Upper lobe of right lung (tissue), 1 donor: ENCODE results near the gene CLDN22. TPM values are rescaled to one million over a fixed set of nuclear protein-coding genes. Genes with fewer than 3 reads are reported as not detected.

Experiments used
- ATAC-seq: fragments of 200-7000 bp; cut with Tn5 transposase; one replicate; pipeline ENCODE4 v1.9.1; 2020; ENCODE audit warnings: mild to moderate bottlenecking, moderate library complexity
- DNase-seq: peaks from one replicate; pipeline ENCODE4 v3.0.0-alpha.2; 2020
- H3K27ac ChIP-seq: fragments of 200-600 bp; one replicate; pipeline ENCODE4 v1.8.0; 2022
- H3K27me3 ChIP-seq: fragments of 200-600 bp; one replicate; pipeline ENCODE4 v1.8.0; 2022; ENCODE audit warnings: mild to moderate bottlenecking
- H3K36me3 ChIP-seq: fragments of 200-600 bp; one replicate; pipeline ENCODE4 v1.8.0; 2022
- H3K4me1 ChIP-seq: fragments of 200-600 bp; one replicate; pipeline ENCODE4 v1.8.0; 2022
- H3K4me3 ChIP-seq: fragments of 200-600 bp; one replicate; pipeline ENCODE4 v1.8.0; 2022; ENCODE audit warnings: mild to moderate bottlenecking
- H3K9me3 ChIP-seq: fragments of 200-600 bp; one replicate; pipeline ENCODE4 v1.8.0; 2022
- CTCF ChIP-seq: fragments of 200-600 bp; IDR thresholded peaks from one replicate; pipeline ENCODE4 v1.8.0; 2022; ENCODE audit warnings: antibody characterized with exemption
- intact Hi-C: fragments of 100-400 bp; cut with DNase I; formaldehyde crosslinking; loops from one replicate; pipeline ENCODE4 v1.11.0; 2022
- total RNA-seq: library from RNA; stranded (reverse); fragmentation: NEBNext Ultra II Directional; extraction: Animal tissue kit (Norgen Biotek cat#: 25700); gene quantifications from one replicate; pipeline ENCODE4 v1.2.1, GENCODE V29; 2021
- donor health status: DM: no; HTN: yes; CAD: no; lungs with severe emphysema.

CLDN22 gene
- total RNA-seq, 1 donor from 2014 or later = not detected

- no peak for DNase-seq
- no peak for ATAC-seq
- H3K4me3 ChIP-seq = no peak overlapping the region
- intact Hi-C loops = no loop called here
- H3K27ac ChIP-seq = no peak overlapping the region
- peaks cover 9% of the 10 kb centered on the region for H3K36me3 ChIP-seq
- no peaks in the 10 kb centered on the region for H3K9me3 ChIP-seq
- TF ChIP-seq CTCF = no peak
- no peaks in the 10 kb centered on the region for H3K27me3 ChIP-seq
- no peaks in the 10 kb centered on the region for H3K4me1 ChIP-seq
Observed at GRCh38 chr4:183304067-183304466, 16.0 kb downstream of the CLDN22 start.

GRCh38 chr4:183303301-183303700, 16.8 kb downstream of the CLDN22 start:
- H3K36me3 ChIP-seq = peaks cover 9% of the 10 kb centered on the region
- intact Hi-C loops = no loop called here
- no peak for TF ChIP-seq CTCF
- no peaks in the 10 kb centered on the region for H3K27me3 ChIP-seq
- H3K9me3 ChIP-seq = no peaks in the 10 kb centered on the region
- H3K27ac ChIP-seq = no peak overlapping the region
- DNase-seq = no peak
- ATAC-seq = peak; percentile 89
- H3K4me1 ChIP-seq = no peaks in the 10 kb centered on the region
- no peak overlapping the region for H3K4me3 ChIP-seq

GRCh38 chr4:183300655-183301054, 19.4 kb downstream of the CLDN22 start:
- peaks cover 13% of the 10 kb centered on the region for H3K36me3 ChIP-seq
- no peak overlapping the region for H3K4me3 ChIP-seq
- DNase-seq = no peak
- H3K4me1 ChIP-seq = no peaks in the 10 kb centered on the region
- no peaks in the 10 kb centered on the region for H3K9me3 ChIP-seq
- H3K27ac ChIP-seq = no peak overlapping the region
- TF ChIP-seq CTCF = no peak
- H3K27me3 ChIP-seq = no peaks in the 10 kb centered on the region
- ATAC-seq = no peak
- intact Hi-C loops = no loop called here

GRCh38 chr4:183300070-183300469, 20.0 kb downstream of the CLDN22 start:
- TF ChIP-seq CTCF = no peak
- Histone ChIP-seq H3K27ac (no peak overlapping the region), H3K27me3 (no peaks in the 10 kb centered on the region), H3K4me3 (no peak overlapping the region), H3K9me3 (no peaks in the 10 kb centered on the region), H3K36me3 (peaks cover 19% of the 10 kb centered on the region), H3K4me1 (no peaks in the 10 kb centered on the region)
- ATAC-seq (peak; percentile 91), DNase-seq (no peak)
- intact Hi-C loops = no loop called here

GRCh38 chr4:183299464-183299863, 20.6 kb downstream of the CLDN22 start:
- no peaks in the 10 kb centered on the region for H3K9me3 ChIP-seq
- peaks cover 23% of the 10 kb centered on the region for H3K36me3 ChIP-seq
- no peak for ATAC-seq
- no peak for TF ChIP-seq CTCF
- intact Hi-C loops = no loop called here
- H3K27me3 ChIP-seq = no peaks in the 10 kb centered on the region
- no peak for DNase-seq
- H3K4me3 ChIP-seq = no peak overlapping the region
- H3K4me1 ChIP-seq = no peaks in the 10 kb centered on the region
- no peak overlapping the region for H3K27ac ChIP-seq

- no peak overlapping the region for H3K27ac ChIP-seq
- H3K27me3 ChIP-seq = no peaks in the 10 kb centered on the region
- no peak overlapping the region for H3K4me3 ChIP-seq
- no peaks in the 10 kb centered on the region for H3K4me1 ChIP-seq
- no peaks in the 10 kb centered on the region for H3K9me3 ChIP-seq
- ATAC-seq (no peak), DNase-seq (no peak)
- TF ChIP-seq CTCF = no peak
- intact Hi-C loops = no loop called here
- peaks cover 21% of the 10 kb centered on the region for H3K36me3 ChIP-seq
Observed at GRCh38 chr4:183297675-183298074, 22.4 kb downstream of the CLDN22 start.
